Gastroesophageal sphincter (tissue), 3 donors: Measurements from ENCODE around the gene RAB6B.

Experiments
- POLR2AphosphoS5 ChIP-seq: sonication (generic); formaldehyde crosslinking; IDR thresholded peaks from one replicate; pipeline ENCODE4 v1.6.1; 2017; ENCODE audit warnings: antibody characterized with exemption
- TF ChIP-seq, protein P1 (sequence below), 4 experiments: fragments of 200-600 bp in 2 of 4; fragments of 450-650 bp in 2 of 4; sonication (generic) in 1 of 4; IDR thresholded peaks; one replicate each; pipeline ENCODE4 v1.5.1; 2017 to 2019; ENCODE audit warnings: antibody characterized with exemption in 4 of 4, mild to moderate bottlenecking in 2 of 4, moderate library complexity in 2 of 4

DNA sequence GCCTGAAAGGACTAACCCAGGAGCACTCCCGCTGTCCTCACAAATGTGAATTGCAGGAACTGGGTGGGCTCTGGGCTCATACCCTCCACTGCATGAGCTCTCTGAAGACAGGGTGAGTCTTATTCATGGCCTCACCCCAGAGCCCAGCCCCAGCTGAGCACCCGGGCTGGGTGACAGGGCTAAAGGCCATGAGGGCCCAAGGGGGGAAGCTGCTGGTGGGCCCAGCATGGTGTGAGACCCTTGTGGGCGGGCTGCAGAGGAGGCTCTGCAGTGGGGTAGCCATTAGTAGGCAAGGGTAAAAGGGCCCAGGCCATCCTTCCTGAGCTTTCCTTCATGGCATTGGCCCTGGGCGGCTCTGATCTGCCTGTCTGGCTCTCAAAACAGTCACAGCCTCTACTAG, 59.7 kb downstream of the RAB6B start:
- TF ChIP-seq, protein P1, sequence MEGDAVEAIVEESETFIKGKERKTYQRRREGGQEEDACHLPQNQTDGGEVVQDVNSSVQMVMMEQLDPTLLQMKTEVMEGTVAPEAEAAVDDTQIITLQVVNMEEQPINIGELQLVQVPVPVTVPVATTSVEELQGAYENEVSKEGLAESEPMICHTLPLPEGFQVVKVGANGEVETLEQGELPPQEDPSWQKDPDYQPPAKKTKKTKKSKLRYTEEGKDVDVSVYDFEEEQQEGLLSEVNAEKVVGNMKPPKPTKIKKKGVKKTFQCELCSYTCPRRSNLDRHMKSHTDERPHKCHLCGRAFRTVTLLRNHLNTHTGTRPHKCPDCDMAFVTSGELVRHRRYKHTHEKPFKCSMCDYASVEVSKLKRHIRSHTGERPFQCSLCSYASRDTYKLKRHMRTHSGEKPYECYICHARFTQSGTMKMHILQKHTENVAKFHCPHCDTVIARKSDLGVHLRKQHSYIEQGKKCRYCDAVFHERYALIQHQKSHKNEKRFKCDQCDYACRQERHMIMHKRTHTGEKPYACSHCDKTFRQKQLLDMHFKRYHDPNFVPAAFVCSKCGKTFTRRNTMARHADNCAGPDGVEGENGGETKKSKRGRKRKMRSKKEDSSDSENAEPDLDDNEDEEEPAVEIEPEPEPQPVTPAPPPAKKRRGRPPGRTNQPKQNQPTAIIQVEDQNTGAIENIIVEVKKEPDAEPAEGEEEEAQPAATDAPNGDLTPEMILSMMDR (IDR thresholded peaks at IDR 0.05) = no peak
- no peak for TF ChIP-seq POLR2AphosphoS5
